ENCODE data around the gene KIF9. TPM values are rescaled to one million over a fixed set of nuclear protein-coding genes. Genes with fewer than 3 reads are reported as not detected.
"Not testable (repeated sequence)": the region's sequence is repeated elsewhere in the genome, so short reads cannot be mapped to it uniquely, and the experiment has no call there.

Gene KIF9
- total RNA-seq, 1 experiment from 2014 or later: 5.8 TPM

DNA sequence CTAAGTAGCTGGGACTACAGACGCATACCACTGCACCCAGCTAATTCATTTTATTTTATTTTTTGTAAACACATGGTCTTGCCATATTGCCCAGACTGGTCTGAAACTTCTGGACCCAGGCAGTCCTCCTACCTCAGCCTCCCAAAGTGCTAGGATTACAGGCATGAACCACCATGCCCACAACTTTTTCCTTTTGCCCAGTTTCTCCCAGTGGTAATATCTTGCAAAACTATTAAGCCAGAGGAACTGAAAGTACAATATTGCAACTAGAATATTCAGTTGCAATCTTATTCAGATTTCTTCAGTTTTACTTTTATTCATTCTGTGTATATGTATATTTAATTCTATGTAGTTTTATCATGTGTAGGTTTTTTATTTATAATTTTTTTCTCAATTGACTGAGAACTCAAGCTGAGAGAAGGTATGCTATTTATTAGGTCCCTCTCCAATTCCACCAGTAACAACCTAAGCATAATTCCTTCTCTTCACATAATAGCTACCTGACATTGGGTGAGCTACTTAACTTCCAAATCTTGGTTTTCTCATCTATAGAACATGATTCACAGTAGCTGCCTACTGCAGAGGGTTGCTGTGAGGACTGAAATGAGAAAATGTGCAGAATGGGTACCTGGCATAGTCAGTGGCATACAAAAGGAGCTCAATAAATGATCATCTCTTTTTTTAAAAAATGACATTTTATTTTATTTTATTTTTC lies 30.9 kb upstream of the KIF9 start (continued):
- TF ChIP-seq ZNF138 (CRISPR knock-in tag; conservative IDR thresholded peaks at IDR 0.05) (no peak), CREM (CRISPR knock-in tag; IDR thresholded peaks at IDR 0.05) (no peak), MYBL2 (CRISPR knock-in tag; IDR thresholded peaks at IDR 0.05) (no peak), RORB (CRISPR knock-in tag; IDR thresholded peaks at IDR 0.05) (no peak), SMAD3 (CRISPR knock-in tag; IDR thresholded peaks at IDR 0.05; ENCODE audit: borderline replicate concordance) (no peak)
- TF ChIP-seq, protein P1, sequence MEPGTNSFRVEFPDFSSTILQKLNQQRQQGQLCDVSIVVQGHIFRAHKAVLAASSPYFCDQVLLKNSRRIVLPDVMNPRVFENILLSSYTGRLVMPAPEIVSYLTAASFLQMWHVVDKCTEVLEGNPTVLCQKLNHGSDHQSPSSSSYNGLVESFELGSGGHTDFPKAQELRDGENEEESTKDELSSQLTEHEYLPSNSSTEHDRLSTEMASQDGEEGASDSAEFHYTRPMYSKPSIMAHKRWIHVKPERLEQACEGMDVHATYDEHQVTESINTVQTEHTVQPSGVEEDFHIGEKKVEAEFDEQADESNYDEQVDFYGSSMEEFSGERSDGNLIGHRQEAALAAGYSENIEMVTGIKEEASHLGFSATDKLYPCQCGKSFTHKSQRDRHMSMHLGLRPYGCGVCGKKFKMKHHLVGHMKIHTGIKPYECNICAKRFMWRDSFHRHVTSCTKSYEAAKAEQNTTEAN (CRISPR knock-in tag; IDR thresholded peaks at IDR 0.05): no peak

GRCh38 chr3:47310391-47310790 lies 27.8 kb upstream of the KIF9 start:
- ChIA-PET CTCF (no interaction called here), POLR2A (interaction anchor here (0.6 kb wide), 1 partner anchor 849 kb away, joined by 4 read pairs; no protein-coding TSS in a partner anchor)
- ATAC-seq (no peak), DNase-seq (ENCODE audit: low spot score) (no peak)
- Mint-ChIP-seq H3K36me3 (peaks cover 34% of the 10 kb centered on the region), H3K27me3 (ENCODE audit: low read depth) (no peaks in the 10 kb centered on the region), H3K4me1 (peaks cover 8% of the 10 kb centered on the region), H3K4me3 (no peak overlapping the region), H3K27ac (no peak overlapping the region), H3K9me3 (peaks cover 27% of the 10 kb centered on the region)
- TF ChIP-seq ELF4 (CRISPR knock-in tag; IDR thresholded peaks at IDR 0.05; ENCODE audit: low read depth) (no peak), ETV6 (CRISPR knock-in tag; IDR thresholded peaks at IDR 0.05) (no peak)

- POLR2A ChIA-PET; H3K4me1 Mint-ChIP-seq; H3K27me3 Mint-ChIP-seq (ENCODE audit: low read depth); H3K4me3 Mint-ChIP-seq; CTCF ChIA-PET; DNase-seq (ENCODE audit: low spot score); H3K27ac Mint-ChIP-seq; ATAC-seq: not testable (repeated sequence)
- H3K36me3 Mint-ChIP-seq: peaks cover 37% of the 10 kb centered on the region
- peaks cover 27% of the 10 kb centered on the region for H3K9me3 Mint-ChIP-seq
Measured at GRCh38 chr3:47309231-47309630, 26.6 kb upstream of the KIF9 start.

GRCh38 chr3:47306022-47306421 lies 23.4 kb upstream of the KIF9 start:
- H3K4me3 Mint-ChIP-seq: no peak overlapping the region
- no peak for DNase-seq (ENCODE audit: low spot score)
- no peak for ATAC-seq
- TF ChIP-seq NFYB (CRISPR knock-in tag; conservative IDR thresholded peaks at IDR 0.05; ENCODE audit: low read depth): no peak
- TF ChIP-seq SMAD4 (CRISPR knock-in tag; IDR thresholded peaks at IDR 0.05): no peak
- no peak for TF ChIP-seq HMGXB4 (CRISPR knock-in tag; IDR thresholded peaks at IDR 0.05)
- TF ChIP-seq, protein P2, sequence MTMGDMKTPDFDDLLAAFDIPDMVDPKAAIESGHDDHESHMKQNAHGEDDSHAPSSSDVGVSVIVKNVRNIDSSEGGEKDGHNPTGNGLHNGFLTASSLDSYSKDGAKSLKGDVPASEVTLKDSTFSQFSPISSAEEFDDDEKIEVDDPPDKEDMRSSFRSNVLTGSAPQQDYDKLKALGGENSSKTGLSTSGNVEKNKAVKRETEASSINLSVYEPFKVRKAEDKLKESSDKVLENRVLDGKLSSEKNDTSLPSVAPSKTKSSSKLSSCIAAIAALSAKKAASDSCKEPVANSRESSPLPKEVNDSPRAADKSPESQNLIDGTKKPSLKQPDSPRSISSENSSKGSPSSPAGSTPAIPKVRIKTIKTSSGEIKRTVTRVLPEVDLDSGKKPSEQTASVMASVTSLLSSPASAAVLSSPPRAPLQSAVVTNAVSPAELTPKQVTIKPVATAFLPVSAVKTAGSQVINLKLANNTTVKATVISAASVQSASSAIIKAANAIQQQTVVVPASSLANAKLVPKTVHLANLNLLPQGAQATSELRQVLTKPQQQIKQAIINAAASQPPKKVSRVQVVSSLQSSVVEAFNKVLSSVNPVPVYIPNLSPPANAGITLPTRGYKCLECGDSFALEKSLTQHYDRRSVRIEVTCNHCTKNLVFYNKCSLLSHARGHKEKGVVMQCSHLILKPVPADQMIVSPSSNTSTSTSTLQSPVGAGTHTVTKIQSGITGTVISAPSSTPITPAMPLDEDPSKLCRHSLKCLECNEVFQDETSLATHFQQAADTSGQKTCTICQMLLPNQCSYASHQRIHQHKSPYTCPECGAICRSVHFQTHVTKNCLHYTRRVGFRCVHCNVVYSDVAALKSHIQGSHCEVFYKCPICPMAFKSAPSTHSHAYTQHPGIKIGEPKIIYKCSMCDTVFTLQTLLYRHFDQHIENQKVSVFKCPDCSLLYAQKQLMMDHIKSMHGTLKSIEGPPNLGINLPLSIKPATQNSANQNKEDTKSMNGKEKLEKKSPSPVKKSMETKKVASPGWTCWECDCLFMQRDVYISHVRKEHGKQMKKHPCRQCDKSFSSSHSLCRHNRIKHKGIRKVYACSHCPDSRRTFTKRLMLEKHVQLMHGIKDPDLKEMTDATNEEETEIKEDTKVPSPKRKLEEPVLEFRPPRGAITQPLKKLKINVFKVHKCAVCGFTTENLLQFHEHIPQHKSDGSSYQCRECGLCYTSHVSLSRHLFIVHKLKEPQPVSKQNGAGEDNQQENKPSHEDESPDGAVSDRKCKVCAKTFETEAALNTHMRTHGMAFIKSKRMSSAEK (CRISPR knock-in tag; IDR thresholded peaks at IDR 0.05; ENCODE audit: borderline replicate concordance): no peak
- TF ChIP-seq, protein P3, sequence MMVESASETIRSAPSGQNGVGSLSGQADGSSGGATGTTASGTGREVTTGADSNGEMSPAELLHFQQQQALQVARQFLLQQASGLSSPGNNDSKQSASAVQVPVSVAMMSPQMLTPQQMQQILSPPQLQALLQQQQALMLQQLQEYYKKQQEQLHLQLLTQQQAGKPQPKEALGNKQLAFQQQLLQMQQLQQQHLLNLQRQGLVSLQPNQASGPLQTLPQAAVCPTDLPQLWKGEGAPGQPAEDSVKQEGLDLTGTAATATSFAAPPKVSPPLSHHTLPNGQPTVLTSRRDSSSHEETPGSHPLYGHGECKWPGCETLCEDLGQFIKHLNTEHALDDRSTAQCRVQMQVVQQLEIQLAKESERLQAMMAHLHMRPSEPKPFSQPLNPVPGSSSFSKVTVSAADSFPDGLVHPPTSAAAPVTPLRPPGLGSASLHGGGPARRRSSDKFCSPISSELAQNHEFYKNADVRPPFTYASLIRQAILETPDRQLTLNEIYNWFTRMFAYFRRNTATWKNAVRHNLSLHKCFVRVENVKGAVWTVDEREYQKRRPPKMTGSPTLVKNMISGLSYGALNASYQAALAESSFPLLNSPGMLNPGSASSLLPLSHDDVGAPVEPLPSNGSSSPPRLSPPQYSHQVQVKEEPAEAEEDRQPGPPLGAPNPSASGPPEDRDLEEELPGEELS (CRISPR knock-in tag; IDR thresholded peaks at IDR 0.05): no peak
- TF ChIP-seq, protein P4, sequence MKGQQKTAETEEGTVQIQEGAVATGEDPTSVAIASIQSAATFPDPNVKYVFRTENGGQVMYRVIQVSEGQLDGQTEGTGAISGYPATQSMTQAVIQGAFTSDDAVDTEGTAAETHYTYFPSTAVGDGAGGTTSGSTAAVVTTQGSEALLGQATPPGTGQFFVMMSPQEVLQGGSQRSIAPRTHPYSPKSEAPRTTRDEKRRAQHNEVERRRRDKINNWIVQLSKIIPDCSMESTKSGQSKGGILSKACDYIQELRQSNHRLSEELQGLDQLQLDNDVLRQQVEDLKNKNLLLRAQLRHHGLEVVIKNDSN (CRISPR knock-in tag; IDR thresholded peaks at IDR 0.05): no peak
- no peak for TF ChIP-seq OVOL2 (CRISPR knock-in tag; IDR thresholded peaks at IDR 0.05; ENCODE audit: borderline replicate concordance)
- TF ChIP-seq ZMAT4 (CRISPR knock-in tag; IDR thresholded peaks at IDR 0.05): no peak
- no peak for TF ChIP-seq GRHL2 (CRISPR knock-in tag; IDR thresholded peaks at IDR 0.05; ENCODE audit: insufficient replicate concordance, severe bottlenecking)
- TF ChIP-seq RELA (CRISPR knock-in tag; IDR thresholded peaks at IDR 0.05; ENCODE audit: borderline replicate concordance): no peak
- H3K4me1 Mint-ChIP-seq: peaks cover 3% of the 10 kb centered on the region
- H3K27ac Mint-ChIP-seq: no peak overlapping the region
- ChIA-PET POLR2A (no interaction called here), CTCF (no interaction called here)
- H3K36me3 Mint-ChIP-seq: peaks cover 47% of the 10 kb centered on the region
- H3K9me3 Mint-ChIP-seq: peaks cover 27% of the 10 kb centered on the region
- H3K27me3 Mint-ChIP-seq (ENCODE audit: low read depth): no peaks in the 10 kb centered on the region
